Measurements from ENCODE around the gene POC1A.

- TF ChIP-seq CTCF (conservative IDR thresholded peaks at IDR 0.05) (no peak), ZFX (IDR thresholded peaks at IDR 0.05) (no peak)
Observed at GRCh38 chr3:52064561-52064960, 89.7 kb downstream of the POC1A start.

Measured in C4-2B (cell line).